ENCODE results near the gene SLC38A10. TPM values are rescaled to one million over a fixed set of nuclear protein-coding genes. Genes with fewer than 3 reads are reported as not detected.

SLC38A10 gene
- total RNA-seq, 3 donors from 2014 or later (not counting 1 experiment from before 2014, with no cell fraction given) = 72.2 to 104 (median 90.5) TPM

GRCh38 chr17:81286491-81287145 lies 8.5 kb downstream of the SLC38A10 start:
- DNase-seq = no peak
- Mint-ChIP-seq H3K4me1 (peaks cover 47 to 51% of the 10 kb centered on the region in 2 donors), H3K9me3 (no peaks in the 10 kb centered on the region), H3K27ac (peak overlapping the region; percentile 85 to 89), H3K27me3 (ENCODE audit: low read depth in 2 of 2) (no peaks in the 10 kb centered on the region), H3K4me3 (peak overlapping the region; percentile 93), H3K36me3 (no peaks in the 10 kb centered on the region)
- peak overlapping the region; percentile 70 for H3K27ac ChIP-seq (ENCODE audit: low read length)
- WGBS (ENCODE audit: insufficient coverage) = 84% methylated on average over 23 of the region's 23 CpGs
- ATAC-seq = no peak
- no peaks in the 10 kb centered on the region for H3K9me3 ChIP-seq (ENCODE audit: control insufficient read depth, insufficient read depth, low read length)
- TF ChIP-seq CTCF (IDR thresholded peaks at IDR 0.05) = no peak
- no peak overlapping the region for H3K4me3 ChIP-seq (ENCODE audit: low read length)
- no peaks in the 10 kb centered on the region for H3K27me3 ChIP-seq (ENCODE audit: control insufficient read depth, insufficient read depth, low read length)
- intact Hi-C loops (cut with micrococcal nuclease) = no loop called here
- H3K36me3 ChIP-seq (ENCODE audit: control insufficient read depth, insufficient read depth, low read length) = peaks cover 29% of the 10 kb centered on the region
- peaks cover 51% of the 10 kb centered on the region for H3K4me1 ChIP-seq (ENCODE audit: control insufficient read depth, insufficient read depth, low read length)

DNA sequence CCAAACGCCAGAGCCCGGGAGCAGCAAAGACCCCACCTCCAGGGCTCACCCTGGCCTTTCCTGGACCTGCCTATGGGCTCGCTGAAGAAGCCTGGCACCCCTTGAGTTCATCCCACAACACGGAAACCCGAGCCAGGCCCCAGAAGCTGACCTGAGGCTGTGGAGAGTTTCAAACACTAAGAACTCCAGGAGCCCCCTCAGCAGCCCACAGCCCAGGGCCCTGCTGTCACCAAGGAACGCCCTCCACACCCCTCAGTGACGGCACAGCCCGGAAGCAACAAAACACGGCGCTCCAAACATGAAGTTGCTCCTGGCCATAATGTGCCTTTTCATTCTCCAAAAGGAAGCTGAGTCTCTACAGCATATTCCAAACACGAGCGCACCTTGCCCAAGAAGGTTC lies 9.2 kb downstream of the SLC38A10 start:
- no peak for TF ChIP-seq CTCF (IDR thresholded peaks at IDR 0.05)
- 59% methylated on average over 12 of the region's 12 CpGs for WGBS (ENCODE audit: insufficient coverage)
- peak overlapping the region; percentile 52 for H3K4me3 ChIP-seq (ENCODE audit: low read length)

DNA sequence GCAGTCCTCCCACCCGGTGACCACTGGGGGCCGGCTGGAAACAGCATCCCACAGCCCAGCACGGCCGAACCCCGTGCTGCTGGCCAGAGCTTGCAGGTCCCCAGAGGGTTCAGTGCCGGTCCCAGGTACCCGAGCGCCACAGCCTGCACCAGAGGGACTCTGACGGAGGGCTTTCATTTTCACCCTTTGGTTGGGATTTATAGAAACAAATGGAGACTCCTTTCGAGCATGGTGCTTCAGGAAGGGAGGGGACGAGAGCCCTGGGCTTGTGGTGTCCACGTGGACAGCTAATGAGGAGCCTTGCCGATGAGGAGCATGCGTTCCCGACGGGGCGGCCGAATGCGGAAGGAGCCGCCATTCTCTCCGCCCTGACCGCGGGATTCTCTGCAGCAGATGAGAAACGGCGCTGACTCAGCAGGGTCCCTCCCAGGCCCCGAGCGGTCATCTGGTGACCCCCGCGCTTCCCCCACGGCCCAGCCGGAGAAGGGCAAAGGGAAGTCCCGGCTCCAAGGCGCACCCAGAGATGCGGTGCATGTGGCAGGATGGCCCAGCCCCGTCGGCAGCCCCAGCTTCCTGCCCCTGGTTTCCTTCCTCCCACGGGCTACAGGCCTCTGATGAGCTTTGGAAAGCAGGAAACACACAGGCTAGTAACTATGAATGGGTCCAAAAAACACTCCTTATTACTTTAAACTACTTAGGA lies 9.8 kb downstream of the SLC38A10 start:
- DNase-seq (peak; percentile 50 to 71), ATAC-seq (peak; percentile 74 to 85 (median 76))
- Mint-ChIP-seq H3K9me3 (no peaks in the 10 kb centered on the region), H3K4me3 (peak overlapping the region; percentile 93), H3K27ac (peak overlapping the region; percentile 85 to 89), H3K4me1 (peaks cover 44 to 47% of the 10 kb centered on the region in 2 donors), H3K27me3 (ENCODE audit: low read depth in 2 of 2) (no peaks in the 10 kb centered on the region), H3K36me3 (no peaks in the 10 kb centered on the region)
- intact Hi-C loops (cut with micrococcal nuclease) = no loop called here
- no peaks in the 10 kb centered on the region for H3K9me3 ChIP-seq (ENCODE audit: control insufficient read depth, insufficient read depth, low read length)
- WGBS (ENCODE audit: insufficient coverage) = 1% methylated on average over 37 of the region's 37 CpGs
- no peak for TF ChIP-seq CTCF (IDR thresholded peaks at IDR 0.05)
- H3K36me3 ChIP-seq (ENCODE audit: control insufficient read depth, insufficient read depth, low read length) = peaks cover 34% of the 10 kb centered on the region
- H3K4me3 ChIP-seq (ENCODE audit: low read length) = peak overlapping the region; percentile 52
- peak overlapping the region; percentile 70 for H3K27ac ChIP-seq (ENCODE audit: low read length)
- no peaks in the 10 kb centered on the region for H3K27me3 ChIP-seq (ENCODE audit: control insufficient read depth, insufficient read depth, low read length)
- H3K4me1 ChIP-seq (ENCODE audit: control insufficient read depth, insufficient read depth, low read length) = peaks cover 47% of the 10 kb centered on the region

More for the DNA sequence above, 9.2 kb downstream of the SLC38A10 start:
- DNase-seq (no peak), ATAC-seq (peak in 2 of 3 donors; percentile 5 to 17)
- H3K27me3 ChIP-seq (ENCODE audit: control insufficient read depth, insufficient read depth, low read length) = no peaks in the 10 kb centered on the region
- Mint-ChIP-seq H3K36me3 (no peaks in the 10 kb centered on the region), H3K9me3 (no peaks in the 10 kb centered on the region), H3K4me1 (peaks cover 44 to 47% of the 10 kb centered on the region in 2 donors), H3K27ac (peak overlapping the region; percentile 85 to 89), H3K27me3 (ENCODE audit: low read depth in 2 of 2) (no peaks in the 10 kb centered on the region), H3K4me3 (peak overlapping the region; percentile 93)
- H3K27ac ChIP-seq (ENCODE audit: low read length) = peak overlapping the region; percentile 70
- H3K4me1 ChIP-seq (ENCODE audit: control insufficient read depth, insufficient read depth, low read length) = peaks cover 47% of the 10 kb centered on the region
- intact Hi-C loops (cut with micrococcal nuclease) = no loop called here
- peaks cover 33% of the 10 kb centered on the region for H3K36me3 ChIP-seq (ENCODE audit: control insufficient read depth, insufficient read depth, low read length)
- H3K9me3 ChIP-seq (ENCODE audit: control insufficient read depth, insufficient read depth, low read length) = no peaks in the 10 kb centered on the region

Measured in natural killer cell (primary cell).